HUES48 (cell line): ENCODE data around the gene DOCK6.

Experiments used
- H3K27ac ChIP-seq: one replicate; pipeline ENCODE4 v1.7.0; 2013; ENCODE audit warnings: low read depth, low read length, inconsistent platforms
- H3K27me3 ChIP-seq: 2 replicates; pipeline ENCODE4 v1.6.1; 2013; ENCODE audit warnings: mild to moderate bottlenecking, low read length; ENCODE audit not compliant: control insufficient read depth, insufficient read depth
- H3K36me3 ChIP-seq: 2 replicates; pipeline ENCODE4 v1.6.1; 2013; ENCODE audit warnings: low read length; ENCODE audit not compliant: control insufficient read depth, insufficient read depth
- H3K4me1 ChIP-seq: 2 replicates; pipeline ENCODE4 v1.6.1; 2013; ENCODE audit warnings: mild to moderate bottlenecking, low read length; ENCODE audit not compliant: control insufficient read depth, insufficient read depth
- H3K4me3 ChIP-seq: 2 replicates; pipeline ENCODE4 v1.5.1; 2013; ENCODE audit warnings: mild to moderate bottlenecking, low read depth, low read length
- H3K9ac ChIP-seq: 2 replicates; pipeline ENCODE4 v1.6.1; 2013; ENCODE audit warnings: mild to moderate bottlenecking, low read depth, low read length, moderate library complexity
- H3K9me3 ChIP-seq: 2 replicates; pipeline ENCODE4 v1.6.1; 2013; ENCODE audit warnings: low read length; ENCODE audit not compliant: control insufficient read depth, insufficient read depth

The DOCK6 gene

GRCh38 chr19:11246941-11247340 is 15.4 kb downstream of the DOCK6 start:
- Histone ChIP-seq H3K27me3 (no peaks in the 10 kb centered on the region), H3K4me1 (no peaks in the 10 kb centered on the region)

GRCh38 chr19:11244846-11245589 is 17.3 kb downstream of the DOCK6 start:
- H3K4me3 ChIP-seq: no peak overlapping the region
- H3K36me3 ChIP-seq: peaks cover 42% of the 10 kb centered on the region
- H3K9ac ChIP-seq: no peak overlapping the region
- H3K27ac ChIP-seq: no peak overlapping the region
- H3K27me3 ChIP-seq: no peaks in the 10 kb centered on the region
- H3K9me3 ChIP-seq: no peaks in the 10 kb centered on the region
- H3K4me1 ChIP-seq: no peaks in the 10 kb centered on the region

More at GRCh38 chr19:11246941-11247340, 15.4 kb downstream of the DOCK6 start:
- H3K36me3 ChIP-seq: peaks cover 45% of the 10 kb centered on the region
- H3K27ac ChIP-seq: no peak overlapping the region
- no peaks in the 10 kb centered on the region for H3K9me3 ChIP-seq
- H3K9ac ChIP-seq: no peak overlapping the region
- H3K4me3 ChIP-seq: no peak overlapping the region

GRCh38 chr19:11243798-11244169 is 18.5 kb downstream of the DOCK6 start:
- H3K9me3 ChIP-seq: no peaks in the 10 kb centered on the region
- H3K4me3 ChIP-seq: peak overlapping the region; percentile 7; the same call in 1 of the 2 replicates
- H3K27ac ChIP-seq: no peak overlapping the region
- H3K4me1 ChIP-seq: no peaks in the 10 kb centered on the region
- no peaks in the 10 kb centered on the region for H3K27me3 ChIP-seq
- peaks cover 47% of the 10 kb centered on the region for H3K36me3 ChIP-seq
- no peak overlapping the region for H3K9ac ChIP-seq

GRCh38 chr19:11242864-11243797 is 19.2 kb downstream of the DOCK6 start:
- Histone ChIP-seq H3K9me3 (no peaks in the 10 kb centered on the region), H3K27ac (no peak overlapping the region), H3K9ac (no peak overlapping the region), H3K4me3 (peak overlapping the region; percentile 7; the same call in 1 of the 2 replicates), H3K36me3 (peaks cover 41% of the 10 kb centered on the region), H3K27me3 (no peaks in the 10 kb centered on the region), H3K4me1 (no peaks in the 10 kb centered on the region)

- Histone ChIP-seq H3K9ac (no peak overlapping the region), H3K27me3 (no peaks in the 10 kb centered on the region), H3K36me3 (peaks cover 30% of the 10 kb centered on the region), H3K4me1 (no peaks in the 10 kb centered on the region), H3K4me3 (no peak overlapping the region), H3K9me3 (no peaks in the 10 kb centered on the region), H3K27ac (no peak overlapping the region)
Measured at GRCh38 chr19:11242025-11242424, 20.3 kb downstream of the DOCK6 start.

- Histone ChIP-seq H3K27me3 (no peaks in the 10 kb centered on the region), H3K9me3 (no peaks in the 10 kb centered on the region), H3K36me3 (peaks cover 41% of the 10 kb centered on the region), H3K4me1 (no peaks in the 10 kb centered on the region), H3K9ac (no peak overlapping the region), H3K27ac (no peak overlapping the region), H3K4me3 (no peak overlapping the region)
Measured at GRCh38 chr19:11240008-11240444, 22.3 kb downstream of the DOCK6 start.

GRCh38 chr19:11239377-11240000 is 22.8 kb downstream of the DOCK6 start, which contains the start of gene ANGPTL8:
TSS of gene ANGPTL8 (plus strand) at chr19:11239619. CDS start at chr19:11239638, 19 bp downstream.
- H3K9ac ChIP-seq: no peak within 1 kb of the TSS
- peaks cover 44% of the 10 kb centered on the region for H3K36me3 ChIP-seq
- H3K4me1 ChIP-seq: no peaks in the 10 kb centered on the region
- no peak within 1 kb of the TSS for H3K27ac ChIP-seq
- no peak within 1 kb of the TSS for H3K4me3 ChIP-seq
- no peaks in the 10 kb centered on the region for H3K27me3 ChIP-seq
- H3K9me3 ChIP-seq: no peaks in the 10 kb centered on the region

GRCh38 chr19:11238781-11239376 is 23.4 kb downstream of the DOCK6 start:
- no peaks in the 10 kb centered on the region for H3K27me3 ChIP-seq
- no peaks in the 10 kb centered on the region for H3K9me3 ChIP-seq
- peaks cover 45% of the 10 kb centered on the region for H3K36me3 ChIP-seq
- no peak overlapping the region for H3K27ac ChIP-seq
- no peak overlapping the region for H3K4me3 ChIP-seq
- no peak overlapping the region for H3K9ac ChIP-seq
- no peaks in the 10 kb centered on the region for H3K4me1 ChIP-seq

- Histone ChIP-seq H3K36me3 (peaks cover 51% of the 10 kb centered on the region), H3K27ac (no peak overlapping the region), H3K4me1 (no peaks in the 10 kb centered on the region), H3K9ac (no peak overlapping the region), H3K9me3 (no peaks in the 10 kb centered on the region), H3K27me3 (no peaks in the 10 kb centered on the region), H3K4me3 (no peak overlapping the region)
Measured at GRCh38 chr19:11238041-11238440, 24.3 kb downstream of the DOCK6 start.

- Histone ChIP-seq H3K4me3 (no peak overlapping the region), H3K27me3 (no peaks in the 10 kb centered on the region)
Measured at GRCh38 chr19:11237321-11237720, 25.0 kb downstream of the DOCK6 start.

More at GRCh38 chr19:11237321-11237720, 25.0 kb downstream of the DOCK6 start:
- Histone ChIP-seq H3K36me3 (peaks cover 52% of the 10 kb centered on the region), H3K9ac (no peak overlapping the region), H3K4me1 (no peaks in the 10 kb centered on the region), H3K27ac (no peak overlapping the region), H3K9me3 (no peaks in the 10 kb centered on the region)
